NCI-H2227 (cell line): ENCODE results near the gene TWIST2.

Source experiments
- DNase-seq: peaks from one replicate; lab custom pipeline; 2025; ENCODE audit not compliant: unreplicated experiment; lab: John Stamatoyannopoulos, UW

Gene TWIST2

GRCh38 chr2:238888781-238889180 is 40.9 kb downstream of the TWIST2 start:
- no peak for DNase-seq

GRCh38 chr2:238890131-238890530 is 42.2 kb downstream of the TWIST2 start:
- DNase-seq, result no peak

- DNase-seq, result no peak
Measured at GRCh38 chr2:238890618-238891456, 43.0 kb downstream of the TWIST2 start.

- no peak for DNase-seq
Measured at GRCh38 chr2:238891457-238892203, 43.7 kb downstream of the TWIST2 start.

GRCh38 chr2:238892204-238892500 is 44.3 kb downstream of the TWIST2 start:
- DNase-seq, result no peak

GRCh38 chr2:238892796-238893195 is 44.9 kb downstream of the TWIST2 start:
- no peak for DNase-seq

GRCh38 chr2:238893349-238894000 is 45.6 kb downstream of the TWIST2 start:
- DNase-seq, result no peak

- no peak for DNase-seq
Measured at GRCh38 chr2:238894226-238894949, 46.5 kb downstream of the TWIST2 start.

GRCh38 chr2:238894950-238895298 is 47.0 kb downstream of the TWIST2 start:
- DNase-seq, result no peak

GRCh38 chr2:238895361-238895882 is 47.5 kb downstream of the TWIST2 start:
- no peak for DNase-seq

GRCh38 chr2:238895891-238896600 is 48.2 kb downstream of the TWIST2 start:
- DNase-seq, result no peak

- no peak for DNase-seq
Measured at GRCh38 chr2:238896641-238897040, 48.8 kb downstream of the TWIST2 start.

GRCh38 chr2:238897122-238897880 is 49.4 kb downstream of the TWIST2 start:
- DNase-seq, result no peak

GRCh38 chr2:238897911-238898311 is 50.0 kb downstream of the TWIST2 start:
- DNase-seq, result no peak

GRCh38 chr2:238898534-238899281 is 50.8 kb downstream of the TWIST2 start:
- no peak for DNase-seq

GRCh38 chr2:238899386-238899785 is 51.5 kb downstream of the TWIST2 start:
- no peak for DNase-seq

GRCh38 chr2:238900511-238900910 is 52.6 kb downstream of the TWIST2 start:
- no peak for DNase-seq

- no peak for DNase-seq
Measured at GRCh38 chr2:238901461-238902057, 53.7 kb downstream of the TWIST2 start.

- no peak for DNase-seq
Measured at GRCh38 chr2:238902285-238902684, 54.4 kb downstream of the TWIST2 start.
